Measurements from ENCODE around the gene APBB1.
"Not testable (repeated sequence)": the region's sequence is repeated elsewhere in the genome, so short reads cannot be mapped to it uniquely, and the experiment has no call there.

The APBB1 gene

GRCh38 chr11:6415797-6416196 is 3.1 kb downstream of the APBB1 start:
- DNase-seq: no peak

GRCh38 chr11:6414874-6415328 is 4.0 kb downstream of the APBB1 start:
- no peak for DNase-seq

- peak; percentile 63 to 67 for DNase-seq
Measured at GRCh38 chr11:6413791-6414201, 5.1 kb downstream of the APBB1 start.

GRCh38 chr11:6411594-6412031 is 7.3 kb downstream of the APBB1 start:
- DNase-seq: no peak

GRCh38 chr11:6410695-6411430 is 8.0 kb downstream of the APBB1 start:
- no peak for DNase-seq

- no peak for DNase-seq
Measured at GRCh38 chr11:6406370-6406769, 12.5 kb downstream of the APBB1 start.

GRCh38 chr11:6405846-6406245 is 13.0 kb downstream of the APBB1 start:
- DNase-seq: no peak

- no peak for DNase-seq
Measured at GRCh38 chr11:6405052-6405667, 13.7 kb downstream of the APBB1 start.

GRCh38 chr11:6404342-6405051 is 14.4 kb downstream of the APBB1 start:
- DNase-seq: no peak

GRCh38 chr11:6403539-6403938 is 15.4 kb downstream of the APBB1 start:
- DNase-seq: no peak

GRCh38 chr11:6402561-6402981 is 16.3 kb downstream of the APBB1 start:
- peak; percentile 51 to 52 for DNase-seq

- DNase-seq: no peak
Measured at GRCh38 chr11:6402061-6402470, 16.8 kb downstream of the APBB1 start.

GRCh38 chr11:6401464-6401863 is 17.4 kb downstream of the APBB1 start:
- no peak for DNase-seq

- DNase-seq: no peak
Measured at GRCh38 chr11:6400431-6401345, 18.2 kb downstream of the APBB1 start.

GRCh38 chr11:6397636-6398035 is 21.3 kb downstream of the APBB1 start:
- no peak for DNase-seq

- no peak for DNase-seq
Measured at GRCh38 chr11:6397156-6397555, 21.7 kb downstream of the APBB1 start.

GRCh38 chr11:6395470-6396060 is 23.3 kb downstream of the APBB1 start:
- no peak for DNase-seq

- DNase-seq: no peak
Measured at GRCh38 chr11:6393989-6394670, 24.8 kb downstream of the APBB1 start.

GRCh38 chr11:6392251-6392650 is 26.6 kb downstream of the APBB1 start:
- DNase-seq: not testable (repeated sequence)

- DNase-seq: no peak
Measured at GRCh38 chr11:6391537-6392134, 27.3 kb downstream of the APBB1 start.

All from activated CD4-positive, alpha-beta T cell treated with anti-CD3 and anti-CD28 coated beads for 4 hours (primary cell).